ENCODE results near the gene PTGDR2. TPM values are rescaled to one million over a fixed set of nuclear protein-coding genes. Genes with fewer than 3 reads are reported as not detected.

Gene PTGDR2
- polyA plus RNA-seq, 2 of the 4 experiments (the other 2 are of a cell fraction): 0.09 to 0.19 TPM

- H3K4me3 ChIP-seq: no peak overlapping the region
- ChIA-PET POLR2A (interaction anchor here (0.6 kb wide), 1 partner anchor 124 kb away, joined by 3 read pairs; no protein-coding TSS in a partner anchor), CTCF (interaction anchor here (0.6 to 12.7 kb wide), 37 partner anchors 9 to 483 kb away, joined by 3 to 153 read pairs (median 5); partner anchors contain the start of genes CCDC86, PTGDR2, TMEM109 and ZP1)
- WGBS (ENCODE audit: missing lambda C conversion rate): 56% methylated on average over 11 of the region's 12 CpGs
- no peaks in the 10 kb centered on the region for H3K9me3 ChIP-seq
- TF ChIP-seq RAD21 (conservative IDR thresholded peaks at IDR 0.05 in 1 of 2, IDR thresholded peaks at IDR 0.05 in 1 of 2) (peak; percentile 45 to 55), SMC3 (IDR thresholded peaks at IDR 0.05) (peak; percentile 75), MAFK (IDR thresholded peaks at IDR 0.05; ENCODE audit: partially characterized antibody) (peak; percentile 75), NFE2L2 (conservative IDR thresholded peaks at IDR 0.05; ENCODE audit: low read length) (peak; percentile 61), CTCF (IDR thresholded peaks at IDR 0.05) (peak; percentile 85), POLR2A (IDR thresholded peaks at IDR 0.05; ENCODE audit: low read length) (no peak)
- TF ChIP-seq, protein P1, sequence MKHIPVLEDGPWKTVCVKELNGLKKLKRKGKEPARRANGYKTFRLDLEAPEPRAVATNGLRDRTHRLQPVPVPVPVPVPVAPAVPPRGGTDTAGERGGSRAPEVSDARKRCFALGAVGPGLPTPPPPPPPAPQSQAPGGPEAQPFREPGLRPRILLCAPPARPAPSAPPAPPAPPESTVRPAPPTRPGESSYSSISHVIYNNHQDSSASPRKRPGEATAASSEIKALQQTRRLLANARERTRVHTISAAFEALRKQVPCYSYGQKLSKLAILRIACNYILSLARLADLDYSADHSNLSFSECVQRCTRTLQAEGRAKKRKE (CRISPR knock-in tag; IDR thresholded peaks at IDR 0.05; ENCODE audit: low read depth): no peak
- H3K4me2 ChIP-seq: no peak overlapping the region
- ATAC-seq: peak; percentile 85 to 97
- FAIRE-seq: no peak
- peaks cover 7% of the 10 kb centered on the region; the same call in 2 of the 3 replicates for H3K4me1 ChIP-seq
- H3K27ac ChIP-seq: peak overlapping the region; percentile 46 to 75; a peak in 5 of 6 replicates
- peak; percentile 76 to 81 for DNase-seq (ENCODE audit: low read depth in 1 of 2, low spot score in 1 of 2)
Measured at GRCh38 chr11:60899046-60899936, 43.5 kb upstream of the PTGDR2 start.

GRCh38 chr11:60897496-60897895 is 41.7 kb upstream of the PTGDR2 start:
- ChIA-PET CTCF (interaction anchor here (2.3 to 12.7 kb wide), 4 partner anchors 10 to 120 kb away, joined by 17 to 153 read pairs (median 81); no protein-coding TSS in a partner anchor), POLR2A (interaction anchor here (1.0 kb wide), 1 partner anchor 10 kb away, joined by 3 read pairs; no protein-coding TSS in a partner anchor)
- Histone ChIP-seq H3K4me3 (no peak overlapping the region), H3K4me2 (no peak overlapping the region), H3K4me1 (peaks cover 4% of the 10 kb centered on the region; the same call in 1 of the 3 replicates), H3K27ac (no peak overlapping the region), H3K9me3 (no peaks in the 10 kb centered on the region)
- ATAC-seq: no peak
- no peak for FAIRE-seq
- WGBS (ENCODE audit: missing lambda C conversion rate): 94% methylated on average over 4 of the region's 4 CpGs
- TF ChIP-seq CHD2 (IDR thresholded peaks at IDR 0.05; ENCODE audit: low read length, partially characterized antibody) (no peak), FOXS1 (CRISPR knock-in tag; IDR thresholded peaks at IDR 0.05) (no peak), BHLHE40 (IDR thresholded peaks at IDR 0.05; ENCODE audit: low read depth, low read length) (no peak), RAD21 (conservative IDR thresholded peaks at IDR 0.05 in 1 of 2, IDR thresholded peaks at IDR 0.05 in 1 of 2) (no peak), GATA3 (IDR thresholded peaks at IDR 0.05; ENCODE audit: borderline replicate concordance) (no peak)
- DNase-seq (ENCODE audit: low read depth in 1 of 2, low spot score in 1 of 2): no peak

DNA sequence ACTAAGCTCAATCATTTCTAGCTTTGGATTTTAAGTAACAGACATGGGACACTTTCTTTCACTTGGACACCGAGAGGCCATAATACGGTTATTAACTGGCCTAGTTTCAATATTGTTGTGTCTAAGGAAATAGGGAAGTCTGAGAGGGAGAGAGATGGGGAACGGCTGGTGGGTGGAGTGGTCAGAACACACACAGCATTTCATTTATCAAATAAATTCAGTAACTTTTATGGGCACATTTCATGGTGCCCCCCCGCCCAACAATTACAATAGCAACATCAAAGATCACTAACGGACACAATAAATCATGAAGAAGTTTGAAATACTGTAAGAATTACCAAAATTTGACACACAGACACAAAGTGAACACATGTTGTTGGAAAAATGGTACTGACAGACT is 39.9 kb upstream of the PTGDR2 start:
- POLR2A ChIA-PET: no interaction called here
- no peak for TF ChIP-seq HOXB13 (CRISPR knock-in tag; IDR thresholded peaks at IDR 0.05; ENCODE audit: low read depth)
- no peak for TF ChIP-seq TFCP2L1 (CRISPR knock-in tag; IDR thresholded peaks at IDR 0.05)
- TF ChIP-seq KDM1A (IDR thresholded peaks at IDR 0.05; ENCODE audit: low read depth): no peak
- TF ChIP-seq RARB (CRISPR knock-in tag; IDR thresholded peaks at IDR 0.05): no peak
- no peak for TF ChIP-seq KDM5A (IDR thresholded peaks at IDR 0.05)
- no peak for TF ChIP-seq GATA3 (IDR thresholded peaks at IDR 0.05; ENCODE audit: borderline replicate concordance)
- TF ChIP-seq, protein P2, sequence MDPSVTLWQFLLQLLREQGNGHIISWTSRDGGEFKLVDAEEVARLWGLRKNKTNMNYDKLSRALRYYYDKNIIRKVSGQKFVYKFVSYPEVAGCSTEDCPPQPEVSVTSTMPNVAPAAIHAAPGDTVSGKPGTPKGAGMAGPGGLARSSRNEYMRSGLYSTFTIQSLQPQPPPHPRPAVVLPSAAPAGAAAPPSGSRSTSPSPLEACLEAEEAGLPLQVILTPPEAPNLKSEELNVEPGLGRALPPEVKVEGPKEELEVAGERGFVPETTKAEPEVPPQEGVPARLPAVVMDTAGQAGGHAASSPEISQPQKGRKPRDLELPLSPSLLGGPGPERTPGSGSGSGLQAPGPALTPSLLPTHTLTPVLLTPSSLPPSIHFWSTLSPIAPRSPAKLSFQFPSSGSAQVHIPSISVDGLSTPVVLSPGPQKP (IDR thresholded peaks at IDR 0.05; ENCODE audit: low read depth, low read length): no peak
- Histone ChIP-seq H3K4me1 (peaks cover 4% of the 10 kb centered on the region; the same call in 1 of the 3 replicates), H3K27ac (no peak overlapping the region), H3K4me3 (no peak overlapping the region), H3K9me3 (no peaks in the 10 kb centered on the region), H3K4me2 (no peak overlapping the region)
- DNase-seq (ENCODE audit: low read depth in 1 of 2, low spot score in 1 of 2) (no peak), FAIRE-seq (no peak), ATAC-seq (no peak)
- CTCF ChIA-PET: interaction anchor here (0.7 to 10.1 kb wide), 6 partner anchors 8 to 118 kb away, joined by 3 to 93 read pairs (median 14); no protein-coding TSS in a partner anchor
- WGBS (ENCODE audit: missing lambda C conversion rate): 96% methylated on average over 5 of the region's 5 CpGs
